IMR-90 (cell line): Measurements from ENCODE around the gene SORCS1. TPM values are rescaled to one million over a fixed set of nuclear protein-coding genes. Genes with fewer than 3 reads are reported as not detected.

ENCODE experiments used
- ATAC-seq: fragments of 200-7000 bp; cut with Tn5 transposase; 2 replicates; pipeline ENCODE4 v1.9.1; 2020; ENCODE audit warnings: low read depth, mild to moderate bottlenecking, moderate library complexity
- BruUV-seq: library from RNA; stranded (reverse); fragments of 400-500 nt; replicated peaks from 2 replicates; lab custom pipeline; 2021; lab: Mats Ljungman, UMichigan
- CTCF ChIA-PET: fragments of 300-600 bp; formaldehyde crosslinking; extraction: SDS; loops from one replicate; lab custom pipeline; 2021; ENCODE audit warnings: antibody characterized with exemption; lab: Yijun Ruan, JAX
- POLR2A ChIA-PET: fragments of 300-600 bp; sonication (Branson Sonifier 250); formaldehyde crosslinking; loops from one replicate; lab custom pipeline; 2022; ENCODE audit warnings: antibody characterized with exemption; ENCODE audit not compliant: unreplicated experiment; lab: Charles Lee
- DNase-seq: peaks from one replicate; pipeline ENCODE4 v3.0.0; 2013
- H2AFZ ChIP-seq: replicated peaks from 2 replicates; pipeline ENCODE3; 2013; ENCODE audit warnings: low read length, mild to moderate bottlenecking; ENCODE audit not compliant: poor library complexity
- H2AK5ac ChIP-seq: 2 replicates; pipeline ENCODE4 v1.6.1; 2013; ENCODE audit warnings: low read depth, low read length, inconsistent platforms
- H2AK9ac ChIP-seq: replicated peaks from 2 replicates; pipeline ENCODE3; 2013; ENCODE audit warnings: mild to moderate bottlenecking, low read depth, low read length, moderate library complexity; ENCODE audit not compliant: poor library complexity
- H2BK120ac ChIP-seq: 2 replicates; pipeline ENCODE4 v1.6.1; 2013; ENCODE audit warnings: low read depth, low read length, inconsistent platforms
- H2BK15ac ChIP-seq: 3 replicates; pipeline ENCODE4 v1.6.1; 2013; ENCODE audit warnings: low read depth, low read length, inconsistent platforms
- H2BK20ac ChIP-seq: 2 replicates; pipeline ENCODE4 v1.6.1; 2013; ENCODE audit warnings: low read depth, mild to moderate bottlenecking, inconsistent platforms, low read length, moderate library complexity
- H2BK5ac ChIP-seq: 2 replicates; pipeline ENCODE4 v1.6.1; 2013; ENCODE audit warnings: mild to moderate bottlenecking, low read depth, low read length, inconsistent platforms; ENCODE audit not compliant: poor library complexity, severe bottlenecking
- H3K14ac ChIP-seq: replicated peaks from 2 replicates; pipeline ENCODE4 v1.6.1; 2013; ENCODE audit warnings: low read depth, low read length, inconsistent platforms
- H3K18ac ChIP-seq: 2 replicates; pipeline ENCODE4 v1.6.1; 2013; ENCODE audit warnings: low read depth, low read length, control low read depth
- H3K23ac ChIP-seq: 2 replicates; pipeline ENCODE4 v1.6.1; 2013; ENCODE audit warnings: low read depth, low read length, inconsistent platforms
- H3K27ac ChIP-seq: 2 replicates; pipeline ENCODE4 v1.5.1; 2013; ENCODE audit warnings: mild to moderate bottlenecking, control low read depth, low read length; ENCODE audit not compliant: insufficient read depth
- H3K27me3 ChIP-seq: 2 replicates; pipeline ENCODE4 v1.6.1; 2013; ENCODE audit warnings: low read length; ENCODE audit not compliant: control insufficient read depth, insufficient read depth
- H3K36me3 ChIP-seq: 2 replicates; pipeline ENCODE4 v1.6.1; 2013; ENCODE audit warnings: low read length, mixed read lengths; ENCODE audit not compliant: control insufficient read depth, insufficient read depth
- H3K4ac ChIP-seq: 2 replicates; pipeline ENCODE4 v1.6.1; 2013; ENCODE audit warnings: low read depth, low read length, inconsistent platforms
- H3K4me1 ChIP-seq: 2 replicates; pipeline ENCODE4 v1.6.1; 2013; ENCODE audit warnings: low read length, mixed read lengths; ENCODE audit not compliant: control insufficient read depth, insufficient read depth
- H3K4me2 ChIP-seq: 2 replicates; pipeline ENCODE4 v1.6.1; 2013; ENCODE audit warnings: low read depth, mild to moderate bottlenecking, control low read depth, low read length, moderate library complexity
- H3K4me3 ChIP-seq: 2 replicates; pipeline ENCODE4 v1.5.1; 2013; ENCODE audit warnings: low read depth, mild to moderate bottlenecking, control low read depth, low read length, moderate library complexity; ENCODE audit not compliant: insufficient read depth
- H3K56ac ChIP-seq: 2 replicates; pipeline ENCODE4 v1.6.1; 2013; ENCODE audit warnings: low read length, inconsistent platforms; ENCODE audit not compliant: insufficient read depth; ENCODE audit errors: extremely low read depth
- H3K79me1 ChIP-seq, 2 experiments: 2 replicates each; pipeline ENCODE4 v1.6.1; 2013; ENCODE audit warnings: low read length in 2 of 2, inconsistent platforms in 1 of 2, low read depth in 1 of 2
- H3K9ac ChIP-seq: 2 replicates; pipeline ENCODE4 v1.6.1; 2013; ENCODE audit warnings: low read depth, low read length, control low read depth
- H3K9me1 ChIP-seq: 2 replicates; pipeline ENCODE4 v1.6.1; 2013; ENCODE audit warnings: low read length, inconsistent platforms; ENCODE audit not compliant: insufficient read depth
- H3K9me3 ChIP-seq: 2 replicates; pipeline ENCODE4 v1.6.1; 2013; ENCODE audit warnings: low read length; ENCODE audit not compliant: control insufficient read depth, insufficient read depth
- H4K20me1 ChIP-seq: 2 replicates; pipeline ENCODE4 v1.6.1; 2013; ENCODE audit warnings: low read length, inconsistent platforms; ENCODE audit not compliant: insufficient read depth
- H4K5ac ChIP-seq: 2 replicates; pipeline ENCODE4 v1.6.1; 2013; ENCODE audit warnings: mild to moderate bottlenecking, low read depth, low read length, control low read depth
- H4K8ac ChIP-seq, 2 experiments: 2 replicates each; pipeline ENCODE4 v1.6.1; 2013; ENCODE audit warnings: low read depth in 2 of 2, low read length in 2 of 2, control low read depth in 1 of 2, inconsistent platforms in 1 of 2
- H4K91ac ChIP-seq: 2 replicates; pipeline ENCODE4 v1.6.1; 2013; ENCODE audit warnings: low read depth, low read length, inconsistent platforms; ENCODE audit not compliant: insufficient read depth
- MXI1 ChIP-seq: IDR thresholded peaks from 2 replicates; pipeline ENCODE4 v1.6.1; 2012; ENCODE audit warnings: low read depth, mild to moderate bottlenecking, low read length, moderate library complexity, borderline replicate concordance
- WGBS, 2 experiments: methylation state at CpG; one replicate each; pipeline versions ENCODE4 v1.1.5 to v1.1.7; 2013; ENCODE audit warnings: missing lambda C conversion rate in 2 of 2; ENCODE audit not compliant: insufficient read length in 1 of 2; ENCODE audit errors: extremely low coverage in 2 of 2; 5-methylcytosine and 5-hydroxymethylcytosine counted together
- dilution Hi-C: fragments of 300-500 bp; cut with HindIII; formaldehyde crosslinking; loops from one replicate; pipeline ENCODE4 v1.14.3; 2018; ENCODE audit warnings: low sequenced_read_pairs; ENCODE audit not compliant: unreplicated experiment
- in situ Hi-C: fragments of 300-500 bp; cut with MboI; formaldehyde crosslinking; loops from 3 replicates; pipeline ENCODE4 v1.14.3; 2019; ENCODE audit warnings: low sequenced_read_pairs, inconsistent platforms, mixed read lengths
- intact Hi-C: fragments of 100-400 bp; cut with micrococcal nuclease; formaldehyde crosslinking; loops from 2 replicates; pipeline ENCODE4 v1.10.0; 2022
- polyA plus RNA-seq, 3 experiments: library from polyadenylated mRNA; depleted of rRNA; stranded (reverse); fragments of >200 nt; gene quantifications; 2 replicates each; pipeline ENCODE4 v1.2.3, GENCODE V29; 2012; ENCODE audit warnings: low replicate concordance in 1 of 3
- total RNA-seq: library from RNA; depleted of rRNA; stranded (reverse); fragments of >200 nt; gene quantifications from 2 replicates; pipeline ENCODE4 v1.2.3, GENCODE V29; 2012
- TF ChIP-seq, protein P1 (sequence below): conservative IDR thresholded peaks from 2 replicates; pipeline ENCODE4 v1.5.1; 2012; ENCODE audit warnings: mild to moderate bottlenecking, low read depth, low read length, improper control_type of control experiment

Gene SORCS1
- total and polyA plus RNA-seq, 2 of the 4 experiments (the other 2 are of a cell fraction): under 0.01 TPM; not detected in 1

DNA sequence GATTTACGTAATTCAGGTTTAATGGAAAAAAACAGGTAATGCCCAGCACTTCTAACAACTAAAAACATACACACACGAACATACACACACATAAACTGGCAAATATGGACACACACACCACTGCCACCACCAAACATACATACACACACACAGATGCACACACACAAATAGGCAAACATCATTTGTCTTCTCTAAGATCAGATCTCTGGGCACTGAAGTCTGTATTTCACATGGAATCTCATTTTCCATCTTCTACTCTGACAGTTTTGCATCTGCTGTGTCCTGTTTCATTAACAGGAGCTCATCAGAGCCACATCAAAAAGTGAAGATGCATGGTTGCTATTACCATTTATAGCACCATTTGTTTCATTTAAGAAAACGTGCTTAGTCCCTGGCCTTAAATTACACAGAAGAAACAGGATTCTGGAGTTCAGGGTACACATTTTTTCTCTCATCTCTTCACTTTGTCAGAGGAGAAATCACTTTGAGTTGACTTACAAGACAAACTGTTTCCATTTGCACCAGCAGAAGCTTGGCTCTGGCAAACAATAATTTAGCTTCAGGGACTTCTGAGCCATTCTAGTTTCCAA is 165.3 kb downstream of the SORCS1 start:
- dilution Hi-C loops: no loop called here
- Histone ChIP-seq H4K8ac (no peak overlapping the region), H3K23ac (no peak overlapping the region), H2BK15ac (no peak overlapping the region), H3K27me3 (no peaks in the 10 kb centered on the region), H4K20me1 (no peaks in the 10 kb centered on the region), H4K91ac (no peak overlapping the region), H3K56ac (no peak overlapping the region), H3K4me2 (no peak overlapping the region), H3K36me3 (no peaks in the 10 kb centered on the region), H2AK5ac (no peak overlapping the region), H4K5ac (no peak overlapping the region), H3K18ac (no peak overlapping the region), H3K9me3 (peaks cover 3% of the 10 kb centered on the region), H3K4ac (no peak overlapping the region), H2BK5ac (no peak overlapping the region), H2BK20ac (no peak overlapping the region), H2AFZ (no peak overlapping the region), H3K79me1 (no peaks in the 10 kb centered on the region), H3K4me1 (no peaks in the 10 kb centered on the region), H3K27ac (no peak overlapping the region), H3K4me3 (no peak overlapping the region), H2AK9ac (no peak overlapping the region), H3K14ac (no peak overlapping the region), H3K9ac (no peak overlapping the region), H2BK120ac (no peak overlapping the region), H3K9me1 (no peaks in the 10 kb centered on the region)
- ATAC-seq: no peak
- POLR2A ChIA-PET: no interaction called here
- no peak for DNase-seq
- intact Hi-C loops: no loop called here
- CTCF ChIA-PET: no interaction called here
- in situ Hi-C loops: no loop called here
- BruUV-seq: no TSS peak
- TF ChIP-seq, protein P1, sequence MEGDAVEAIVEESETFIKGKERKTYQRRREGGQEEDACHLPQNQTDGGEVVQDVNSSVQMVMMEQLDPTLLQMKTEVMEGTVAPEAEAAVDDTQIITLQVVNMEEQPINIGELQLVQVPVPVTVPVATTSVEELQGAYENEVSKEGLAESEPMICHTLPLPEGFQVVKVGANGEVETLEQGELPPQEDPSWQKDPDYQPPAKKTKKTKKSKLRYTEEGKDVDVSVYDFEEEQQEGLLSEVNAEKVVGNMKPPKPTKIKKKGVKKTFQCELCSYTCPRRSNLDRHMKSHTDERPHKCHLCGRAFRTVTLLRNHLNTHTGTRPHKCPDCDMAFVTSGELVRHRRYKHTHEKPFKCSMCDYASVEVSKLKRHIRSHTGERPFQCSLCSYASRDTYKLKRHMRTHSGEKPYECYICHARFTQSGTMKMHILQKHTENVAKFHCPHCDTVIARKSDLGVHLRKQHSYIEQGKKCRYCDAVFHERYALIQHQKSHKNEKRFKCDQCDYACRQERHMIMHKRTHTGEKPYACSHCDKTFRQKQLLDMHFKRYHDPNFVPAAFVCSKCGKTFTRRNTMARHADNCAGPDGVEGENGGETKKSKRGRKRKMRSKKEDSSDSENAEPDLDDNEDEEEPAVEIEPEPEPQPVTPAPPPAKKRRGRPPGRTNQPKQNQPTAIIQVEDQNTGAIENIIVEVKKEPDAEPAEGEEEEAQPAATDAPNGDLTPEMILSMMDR: no peak
- TF ChIP-seq MXI1: no peak
- WGBS, 2 experiments: no CpG with 5 or more reads among the region's 3 CpGs
